ENCODE data around the gene KRTAP3-3.

The KRTAP3-3 gene

GRCh38 chr17:40945414-40945813, 48.5 kb downstream of the KRTAP3-3 start:
- Histone ChIP-seq H3K4me3 (ENCODE audit: low read length) (no peak overlapping the region), H3K36me3 (ENCODE audit: control insufficient read depth, low read length) (no peaks in the 10 kb centered on the region), H3K9me2 (replicated peaks; ENCODE audit: control insufficient read depth, low read length) (no peaks in the 10 kb centered on the region), H3F3A (ENCODE audit: control insufficient read depth, insufficient read depth) (no peaks in the 10 kb centered on the region), H3K9me3 (ENCODE audit: control insufficient read depth, insufficient read depth, low read length) (no peaks in the 10 kb centered on the region), H4K20me1 (ENCODE audit: control insufficient read depth, insufficient read depth, low read depth, low read length) (no peaks in the 10 kb centered on the region), H3K27ac (ENCODE audit: low read depth, low read length) (no peak overlapping the region), H3K27me3 (ENCODE audit: control insufficient read depth, low read length) (no peaks in the 10 kb centered on the region; the same call in 1 of the 2 replicates), H3K79me2 (ENCODE audit: control insufficient read depth, low read length) (no peaks in the 10 kb centered on the region), H3K4me1 (ENCODE audit: control insufficient read depth, low read length) (no peaks in the 10 kb centered on the region), H3K4me2 (ENCODE audit: low read length) (no peak overlapping the region)
- TF ChIP-seq EZH2phosphoT487 (IDR thresholded peaks at IDR 0.05; ENCODE audit: borderline replicate concordance, low read length): no peak
- TF ChIP-seq CTCF (IDR thresholded peaks at IDR 0.05; ENCODE audit: low read depth, low read length, poor library complexity, severe bottlenecking): no peak

GRCh38 chr17:40944531-40944930, 49.4 kb downstream of the KRTAP3-3 start:
- H3K27ac ChIP-seq (ENCODE audit: low read depth, low read length): no peak overlapping the region
- no peaks in the 10 kb centered on the region for H3K9me2 ChIP-seq (replicated peaks; ENCODE audit: control insufficient read depth, low read length)
- H3K4me1 ChIP-seq (ENCODE audit: control insufficient read depth, low read length): no peaks in the 10 kb centered on the region
- no peak overlapping the region for H3K4me3 ChIP-seq (ENCODE audit: low read length)
- H3F3A ChIP-seq (ENCODE audit: control insufficient read depth, insufficient read depth): no peaks in the 10 kb centered on the region
- H3K79me2 ChIP-seq (ENCODE audit: control insufficient read depth, low read length): no peaks in the 10 kb centered on the region
- H4K20me1 ChIP-seq (ENCODE audit: control insufficient read depth, insufficient read depth, low read depth, low read length): no peaks in the 10 kb centered on the region
- no peaks in the 10 kb centered on the region; the same call in 1 of the 2 replicates for H3K27me3 ChIP-seq (ENCODE audit: control insufficient read depth, low read length)
- H3K4me2 ChIP-seq (ENCODE audit: low read length): no peak overlapping the region
- H3K9me3 ChIP-seq (ENCODE audit: control insufficient read depth, insufficient read depth, low read length): no peaks in the 10 kb centered on the region
- TF ChIP-seq CTCF (IDR thresholded peaks at IDR 0.05; ENCODE audit: low read depth, low read length, poor library complexity, severe bottlenecking) (no peak), EZH2phosphoT487 (IDR thresholded peaks at IDR 0.05; ENCODE audit: borderline replicate concordance, low read length) (no peak)
- H3K36me3 ChIP-seq (ENCODE audit: control insufficient read depth, low read length): no peaks in the 10 kb centered on the region

Data from DOHH2 (cell line).